NCI-H2029 (cell line): ENCODE results near the gene KLK3.

Experiments used
- DNase-seq: peaks from one replicate; lab custom pipeline; 2025; lab: John Stamatoyannopoulos, UW

The KLK3 gene

GRCh38 chr19:50898018-50898417 is 43.3 kb downstream of the KLK3 start:
- DNase-seq = no peak

- no peak for DNase-seq
Observed at GRCh38 chr19:50899569-50899968, 44.9 kb downstream of the KLK3 start.

- DNase-seq = no peak
Observed at GRCh38 chr19:50902640-50903039, 47.9 kb downstream of the KLK3 start.

- peak; percentile 26 for DNase-seq
Observed at GRCh38 chr19:50906217-50906616, 51.5 kb downstream of the KLK3 start.

GRCh38 chr19:50908336-50908735 is 53.6 kb downstream of the KLK3 start:
- DNase-seq = no peak

- DNase-seq = peak; percentile 36
Observed at GRCh38 chr19:50909240-50910070, 54.7 kb downstream of the KLK3 start.
